Naive thymus-derived CD4-positive, alpha-beta T cell (primary cell): Measurements from ENCODE around the gene ZDHHC7. TPM values are rescaled to one million over a fixed set of nuclear protein-coding genes. Genes with fewer than 3 reads are reported as not detected.
A peak's percentile ranks its signal among the peaks of the same experiment; 100 is the strongest.

Experiments
- ATAC-seq: fragments of 150-1000 bp; cut with Tn5 transposase; 2 replicates; pipeline ENCODE4 v1.10.0; 2021; ENCODE audit warnings: mild to moderate bottlenecking, moderate library complexity
- CTCF ChIA-PET: fragments of 350-600 bp; sonication (Branson Sonifier 250); formaldehyde crosslinking; loops from one replicate; lab custom pipeline; 2021; ENCODE audit warnings: antibody characterized with exemption; lab: Charles Lee
- POLR2A ChIA-PET: fragments of 350-600 bp; sonication (Branson Sonifier 250); formaldehyde crosslinking; loops from one replicate; lab custom pipeline; 2021; ENCODE audit warnings: antibody characterized with exemption, inconsistent platforms; lab: Charles Lee
- DNase-seq, 9 donors: peaks; one replicate each; pipeline versions ENCODE4 v3.0.0 to v3.0.0-alpha.2; 2020 to 2022; ENCODE audit warnings: mixed read lengths in 1 of 9
- H3K27ac ChIP-seq: one replicate; pipeline ENCODE4 v1.7.0; 2013; ENCODE audit warnings: mild to moderate bottlenecking, low read depth, low read length, moderate library complexity
- H3K27me3 ChIP-seq, 2 donors: one replicate each; pipeline ENCODE4 v1.7.0; 2013; ENCODE audit warnings: low read length in 2 of 2, mild to moderate bottlenecking in 2 of 2, moderate library complexity in 2 of 2; ENCODE audit not compliant: control insufficient read depth in 2 of 2, insufficient read depth in 2 of 2
- H3K36me3 ChIP-seq, 3 experiments: 1 replicate in 2 of 3; 2 replicates in 1 of 3; pipeline ENCODE4 v1.7.0; 2013; ENCODE audit warnings: low read length in 3 of 3, mild to moderate bottlenecking in 3 of 3, moderate library complexity in 1 of 3; ENCODE audit not compliant: insufficient read depth in 3 of 3, control insufficient read depth in 2 of 3
- H3K4me1 ChIP-seq, 2 donors: one replicate each; pipeline ENCODE4 v1.7.0; 2013; ENCODE audit warnings: low read length in 2 of 2, mild to moderate bottlenecking in 2 of 2, moderate library complexity in 1 of 2; ENCODE audit not compliant: control insufficient read depth in 2 of 2, insufficient read depth in 2 of 2
- H3K4me3 ChIP-seq: 2 replicates; pipeline ENCODE4 v1.7.0; 2013; ENCODE audit warnings: mild to moderate bottlenecking, low read length
- H3K9me3 ChIP-seq, 3 experiments: 1 replicate in 2 of 3; 2 replicates in 1 of 3; pipeline ENCODE4 v1.7.0; 2013; ENCODE audit warnings: low read length in 3 of 3; ENCODE audit not compliant: control insufficient read depth in 2 of 3
- H3K27ac Mint-ChIP-seq, 9 donors: one replicate each; pipeline ENCODE4 v1.8.0; 2020 to 2022; ENCODE audit warnings: mixed read lengths in 9 of 9, mild to moderate bottlenecking in 8 of 9, moderate library complexity in 5 of 9, inconsistent platforms in 2 of 9
- H3K27me3 Mint-ChIP-seq, 5 donors: one replicate each; pipeline ENCODE4 v1.8.0; 2021 to 2022; ENCODE audit warnings: mixed read lengths in 5 of 5, mild to moderate bottlenecking in 1 of 5
- H3K36me3 Mint-ChIP-seq, 5 donors: one replicate each; pipeline ENCODE4 v1.8.0; 2020 to 2022; ENCODE audit warnings: mixed read lengths in 5 of 5, mild to moderate bottlenecking in 3 of 5, inconsistent platforms in 1 of 5
- H3K4me1 Mint-ChIP-seq, 7 donors: one replicate each; pipeline ENCODE4 v1.8.0; 2020 to 2022; ENCODE audit warnings: mixed read lengths in 7 of 7, mild to moderate bottlenecking in 3 of 7, inconsistent platforms in 1 of 7
- H3K4me3 Mint-ChIP-seq, 10 donors: one replicate each; pipeline ENCODE4 v1.8.0; 2020 to 2022; ENCODE audit warnings: mild to moderate bottlenecking in 10 of 10, mixed read lengths in 10 of 10, moderate library complexity in 6 of 10, inconsistent platforms in 2 of 10
- H3K9me3 Mint-ChIP-seq, 11 donors: one replicate each; pipeline ENCODE4 v1.8.0; 2020 to 2022; ENCODE audit warnings: mixed read lengths in 11 of 11, mild to moderate bottlenecking in 4 of 11, inconsistent platforms in 1 of 11, moderate library complexity in 1 of 11
- intact Hi-C, 2 donors: fragments of 100-400 bp; cut with micrococcal nuclease; formaldehyde crosslinking; loops; one replicate each; pipeline ENCODE4 v1.15.1; 2023
- polyA plus RNA-seq, 2 donors: library from polyadenylated mRNA; unstranded; fragments of 300-500 nt; fragmentation: Illumina TruSeq; gene quantifications; one replicate each; pipeline ENCODE4 v1.2.3, GENCODE V29; 2021
- total RNA-seq, 6 experiments: library from RNA in 5 of 6; stranded (reverse) in 5 of 6; gene quantifications; 1 replicate in 5 of 6; 2 replicates in 1 of 6; pipeline ENCODE4 v1.2.3 and lab custom pipeline; 2021 to 2026

The ZDHHC7 gene
- total and polyA plus RNA-seq, 7 experiments from 2014 or later = 31.7 to 62.2 (median 33.4) TPM

GRCh38 chr16:85041219-85042166 lies 30.2 kb upstream of the ZDHHC7 start:
- CTCF ChIA-PET = interaction anchor here (1.0 kb wide), 1 partner anchor 45 kb away, joined by 3 read pairs; no protein-coding TSS in a partner anchor
- ATAC-seq (peak; percentile 34), DNase-seq (no peak)
- Mint-ChIP-seq H3K27ac (no peak overlapping the region), H3K4me3 (no peak overlapping the region), H3K27me3 (no peaks in the 10 kb centered on the region), H3K36me3 (peaks cover 2 to 21% (median 3%) of the 10 kb centered on the region in 5 donors), H3K9me3 (peaks cover 0 to 2% (median 0%) of the 10 kb centered on the region in 11 donors), H3K4me1 (peaks cover 0 to 12% (median 7%) of the 10 kb centered on the region in 7 donors)
- intact Hi-C loops = no loop called here
- Histone ChIP-seq H3K9me3 (no peaks in the 10 kb centered on the region), H3K36me3 (peaks cover 0 to 2% (median 0%) of the 10 kb centered on the region in 3 experiments), H3K4me3 (no peak overlapping the region), H3K4me1 (peaks cover 0 to 2% of the 10 kb centered on the region in 2 donors), H3K27ac (no peak overlapping the region), H3K27me3 (no peaks in the 10 kb centered on the region)
- POLR2A ChIA-PET = interaction anchor here (2.0 kb wide), 1 partner anchor 14 kb away, joined by 7 read pairs; no protein-coding TSS in a partner anchor

GRCh38 chr16:85040685-85041084 lies 29.4 kb upstream of the ZDHHC7 start:
- Histone ChIP-seq H3K4me3 (no peak overlapping the region), H3K9me3 (no peaks in the 10 kb centered on the region), H3K36me3 (peaks cover 0 to 6% (median 0%) of the 10 kb centered on the region in 3 experiments), H3K27me3 (no peaks in the 10 kb centered on the region), H3K27ac (no peak overlapping the region), H3K4me1 (no peaks in the 10 kb centered on the region)
- Mint-ChIP-seq H3K4me1 (peaks cover 0 to 9% (median 0%) of the 10 kb centered on the region in 7 donors), H3K27ac (peak overlapping the region in 1 of 9 donors; percentile 71), H3K36me3 (peaks cover 0 to 19% (median 3%) of the 10 kb centered on the region in 5 donors), H3K27me3 (no peaks in the 10 kb centered on the region), H3K4me3 (no peak overlapping the region), H3K9me3 (peaks cover 0 to 2% (median 0%) of the 10 kb centered on the region in 11 donors)
- ChIA-PET CTCF (no interaction called here), POLR2A (interaction anchor here (0.6 kb wide), 1 partner anchor 465 kb away, joined by 4 read pairs; no protein-coding TSS in a partner anchor)
- ATAC-seq (no peak), DNase-seq (no peak)
- intact Hi-C loops = no loop called here

- Mint-ChIP-seq H3K9me3 (no peaks in the 10 kb centered on the region), H3K4me3 (no peak overlapping the region), H3K36me3 (peaks cover 0 to 20% (median 3%) of the 10 kb centered on the region in 5 donors), H3K4me1 (peaks cover 0 to 6% (median 0%) of the 10 kb centered on the region in 7 donors), H3K27me3 (no peaks in the 10 kb centered on the region), H3K27ac (peak overlapping the region in 1 of 9 donors; percentile 42)
- CTCF ChIA-PET = interaction anchor here (1.3 kb wide), 1 partner anchor 11 kb away, joined by 3 read pairs; the partner anchor contains the start of gene KIAA0513
- Histone ChIP-seq H3K4me3 (no peak overlapping the region), H3K36me3 (peaks cover 0 to 6% (median 0%) of the 10 kb centered on the region in 3 experiments), H3K27me3 (no peaks in the 10 kb centered on the region), H3K9me3 (no peaks in the 10 kb centered on the region), H3K4me1 (no peaks in the 10 kb centered on the region), H3K27ac (no peak overlapping the region)
- no peak for ATAC-seq
- DNase-seq = no peak
- intact Hi-C loops = no loop called here
- POLR2A ChIA-PET = no interaction called here
Measured at GRCh38 chr16:85037721-85038120, 26.4 kb upstream of the ZDHHC7 start.

- Histone ChIP-seq H3K4me3 (no peak overlapping the region), H3K27ac (no peak overlapping the region), H3K9me3 (no peaks in the 10 kb centered on the region), H3K36me3 (peaks cover 0 to 7% (median 0%) of the 10 kb centered on the region in 3 experiments), H3K4me1 (no peaks in the 10 kb centered on the region), H3K27me3 (no peaks in the 10 kb centered on the region)
- intact Hi-C loops = no loop called here
- H3K36me3 Mint-ChIP-seq = peaks cover 3 to 23% (median 6%) of the 10 kb centered on the region in 5 donors
- no peak for DNase-seq
- H3K27me3 Mint-ChIP-seq = no peaks in the 10 kb centered on the region
- peaks cover 0 to 6% (median 0%) of the 10 kb centered on the region in 7 donors for H3K4me1 Mint-ChIP-seq
- H3K27ac Mint-ChIP-seq = peak overlapping the region in 1 of 9 donors; percentile 10
- no peak overlapping the region for H3K4me3 Mint-ChIP-seq
- no peak for ATAC-seq
- ChIA-PET CTCF (interaction anchor here (1.3 kb wide), 1 partner anchor 10 kb away, joined by 3 read pairs; the partner anchor contains the start of gene KIAA0513), POLR2A (no interaction called here)
- no peaks in the 10 kb centered on the region for H3K9me3 Mint-ChIP-seq
Measured at GRCh38 chr16:85037050-85037410, 25.7 kb upstream of the ZDHHC7 start.

GRCh38 chr16:85036236-85037049 lies 25.1 kb upstream of the ZDHHC7 start:
- no peaks in the 10 kb centered on the region for H3K27me3 ChIP-seq
- no peaks in the 10 kb centered on the region for H3K4me1 ChIP-seq
- peaks cover 0 to 13% (median 0%) of the 10 kb centered on the region in 3 experiments for H3K36me3 ChIP-seq
- Mint-ChIP-seq H3K36me3 (peaks cover 3 to 24% (median 6%) of the 10 kb centered on the region in 5 donors), H3K27me3 (no peaks in the 10 kb centered on the region), H3K27ac (no peak overlapping the region), H3K9me3 (no peaks in the 10 kb centered on the region), H3K4me1 (peaks cover 0 to 10% (median 0%) of the 10 kb centered on the region in 7 donors), H3K4me3 (no peak overlapping the region)
- H3K27ac ChIP-seq = no peak overlapping the region
- no peak for ATAC-seq
- H3K9me3 ChIP-seq = no peaks in the 10 kb centered on the region
- intact Hi-C loops = no loop called here
- H3K4me3 ChIP-seq = no peak overlapping the region
- no peak for DNase-seq
- ChIA-PET POLR2A (no interaction called here), CTCF (interaction anchor here (0.7 to 1.3 kb wide), 3 partner anchors 9 to 170 kb away, joined by 3 to 4 read pairs (median 3); partner anchors contain the start of gene KIAA0513)
